Large intestine (tissue), 3 donors: Measurements from ENCODE around the gene C6orf89. TPM values are rescaled to one million over a fixed set of nuclear protein-coding genes. Genes with fewer than 3 reads are reported as not detected.

Source experiments
- DNase-seq, 2 donors: peaks; one replicate each; pipeline versions ENCODE4 v3.0.0 to v3.0.0-alpha.2; 2013
- H3K27ac ChIP-seq: one replicate; pipeline ENCODE4 v1.5.1; 2013; ENCODE audit warnings: low read length
- H3K27me3 ChIP-seq: 2 replicates; pipeline ENCODE4 v1.6.1; 2013; ENCODE audit warnings: low read length; ENCODE audit not compliant: control insufficient read depth, insufficient read depth
- H3K36me3 ChIP-seq: 2 replicates; pipeline ENCODE4 v1.6.1; 2013; ENCODE audit warnings: low read length; ENCODE audit not compliant: control insufficient read depth, insufficient read depth
- H3K4me1 ChIP-seq: one replicate; pipeline ENCODE4 v1.6.1; 2013; ENCODE audit warnings: low read length; ENCODE audit not compliant: control insufficient read depth, insufficient read depth
- H3K4me3 ChIP-seq: one replicate; pipeline ENCODE4 v1.5.1; 2013; ENCODE audit warnings: low read length
- H3K9me3 ChIP-seq: one replicate; pipeline ENCODE4 v1.6.1; 2013; ENCODE audit warnings: mild to moderate bottlenecking, low read depth, low read length, moderate library complexity; ENCODE audit not compliant: control insufficient read depth
- WGBS: methylation state at CpG from one replicate; pipeline ENCODE4 v1.1.5; 2013; ENCODE audit warnings: low lambda C conversion rate; ENCODE audit not compliant: insufficient coverage; 5-methylcytosine and 5-hydroxymethylcytosine counted together
- polyA plus RNA-seq: library from polyadenylated mRNA; unstranded; fragments of 120-200 nt; gene quantifications from one replicate; pipeline ENCODE4 v1.2.1, GENCODE V29; 2013

The C6orf89 gene
- polyA plus RNA-seq, 1 donor: 35.5 TPM

- peaks cover 17% of the 10 kb centered on the region for H3K4me1 ChIP-seq
- no peaks in the 10 kb centered on the region for H3K27me3 ChIP-seq
- no peak overlapping the region for H3K4me3 ChIP-seq
- peaks cover 25% of the 10 kb centered on the region for H3K36me3 ChIP-seq
- WGBS: no CpG with 5 or more reads among the region's 3 CpGs
- no peak overlapping the region for H3K27ac ChIP-seq
- DNase-seq: peak; percentile 44 to 53
- no peaks in the 10 kb centered on the region for H3K9me3 ChIP-seq
Observed at GRCh38 chr6:36851149-36851614, 34.6 kb upstream of the C6orf89 start.

DNA sequence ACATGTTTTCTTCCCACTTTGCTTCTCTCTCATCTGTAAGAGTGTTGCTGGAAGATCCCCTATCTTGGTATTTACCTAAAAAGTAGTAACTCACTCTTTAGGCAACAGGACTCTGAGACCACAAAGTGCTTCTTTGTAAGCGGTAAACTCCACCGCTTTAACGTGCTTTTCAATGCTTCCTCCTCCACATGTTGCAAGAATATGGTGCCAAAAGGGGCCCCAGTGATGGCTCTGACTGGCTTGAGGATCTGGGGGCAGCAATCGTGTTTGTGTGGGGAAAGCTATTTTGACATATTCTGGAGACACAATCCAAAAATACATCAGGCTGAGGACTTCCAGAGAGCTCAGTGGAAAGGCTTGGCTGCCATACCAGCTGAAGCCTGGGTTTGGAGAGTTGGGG lies 34.1 kb upstream of the C6orf89 start:
- WGBS: 70% methylated on average over 2 of the region's 4 CpGs
- Histone ChIP-seq H3K4me3 (no peak overlapping the region), H3K36me3 (peaks cover 30% of the 10 kb centered on the region), H3K27me3 (no peaks in the 10 kb centered on the region), H3K9me3 (no peaks in the 10 kb centered on the region), H3K27ac (no peak overlapping the region), H3K4me1 (peaks cover 17% of the 10 kb centered on the region)
- no peak for DNase-seq

GRCh38 chr6:36852481-36853147 lies 33.1 kb upstream of the C6orf89 start:
- H3K27ac ChIP-seq: no peak overlapping the region
- peak in 1 of 2 donors; percentile 33 for DNase-seq
- no peaks in the 10 kb centered on the region for H3K27me3 ChIP-seq
- H3K4me3 ChIP-seq: no peak overlapping the region
- WGBS: no CpG with 5 or more reads among the region's 4 CpGs
- peaks cover 17% of the 10 kb centered on the region for H3K4me1 ChIP-seq
- H3K9me3 ChIP-seq: no peaks in the 10 kb centered on the region
- H3K36me3 ChIP-seq: peaks cover 30% of the 10 kb centered on the region

DNA sequence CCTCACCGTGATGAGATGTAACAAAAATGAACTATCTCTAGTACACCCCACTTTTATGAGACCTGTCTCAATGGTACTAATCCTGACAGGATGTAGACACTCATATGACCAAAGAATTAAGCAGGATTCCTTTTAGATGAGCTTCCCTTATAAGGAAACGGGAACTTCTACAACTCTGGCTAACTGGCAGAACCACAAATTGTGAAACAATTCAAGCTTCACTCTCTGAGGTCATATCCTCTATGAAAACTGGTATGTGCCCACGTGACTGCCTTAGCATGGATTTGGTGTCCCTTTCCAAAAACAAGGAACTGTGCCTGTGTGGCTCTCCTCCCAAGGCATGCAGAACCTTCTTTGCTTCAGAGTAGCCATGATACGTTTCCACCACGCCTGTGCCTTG lies 32.4 kb upstream of the C6orf89 start:
- DNase-seq: no peak
- Histone ChIP-seq H3K9me3 (no peaks in the 10 kb centered on the region), H3K27me3 (no peaks in the 10 kb centered on the region), H3K4me3 (no peak overlapping the region), H3K4me1 (peaks cover 16% of the 10 kb centered on the region), H3K27ac (no peak overlapping the region), H3K36me3 (peaks cover 30% of the 10 kb centered on the region)
- WGBS: no CpG with 5 or more reads among the region's 5 CpGs

- peaks cover 34% of the 10 kb centered on the region for H3K36me3 ChIP-seq
- no peaks in the 10 kb centered on the region for H3K27me3 ChIP-seq
- WGBS: no CpG with 5 or more reads among the region's 10 CpGs
- no peak overlapping the region for H3K27ac ChIP-seq
- H3K9me3 ChIP-seq: no peaks in the 10 kb centered on the region
- no peak overlapping the region for H3K4me3 ChIP-seq
- peaks cover 6% of the 10 kb centered on the region for H3K4me1 ChIP-seq
- DNase-seq: no peak
Observed at GRCh38 chr6:36855750-36856149, 30.0 kb upstream of the C6orf89 start.

- no peaks in the 10 kb centered on the region for H3K9me3 ChIP-seq
- H3K27me3 ChIP-seq: no peaks in the 10 kb centered on the region
- no peak for DNase-seq
- H3K27ac ChIP-seq: no peak overlapping the region
- H3K4me1 ChIP-seq: peaks cover 6% of the 10 kb centered on the region
- peaks cover 34% of the 10 kb centered on the region for H3K36me3 ChIP-seq
- no CpG with 5 or more reads among the region's 8 CpGs for WGBS
- H3K4me3 ChIP-seq: no peak overlapping the region
Observed at GRCh38 chr6:36856277-36856676, 29.5 kb upstream of the C6orf89 start.

DNA sequence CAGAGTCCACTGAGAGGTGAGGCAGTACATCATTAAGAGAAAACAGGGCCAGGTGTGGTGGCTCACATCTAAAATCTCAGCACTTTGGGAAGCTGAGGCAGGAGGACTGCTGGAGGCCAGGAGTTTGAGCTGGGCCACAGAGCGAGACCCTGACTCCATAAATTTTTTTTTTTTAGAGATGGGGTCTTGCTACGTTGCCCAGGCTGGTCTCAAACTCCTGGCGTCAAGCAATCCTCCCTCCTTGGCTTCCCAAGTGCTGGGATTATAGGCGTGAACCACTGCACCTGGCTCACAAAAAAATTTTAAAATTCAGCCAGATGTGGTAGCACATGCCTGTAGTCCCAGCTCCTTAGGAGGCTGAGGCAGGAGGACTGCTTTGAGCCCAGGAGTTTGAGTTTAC lies 28.4 kb upstream of the C6orf89 start:
- peaks cover 6% of the 10 kb centered on the region for H3K4me1 ChIP-seq
- H3K27me3 ChIP-seq: no peaks in the 10 kb centered on the region
- no peak overlapping the region for H3K27ac ChIP-seq
- no CpG with 5 or more reads among the region's 4 CpGs for WGBS
- H3K36me3 ChIP-seq: peaks cover 35% of the 10 kb centered on the region
- no peak overlapping the region for H3K4me3 ChIP-seq
- no peak for DNase-seq
- H3K9me3 ChIP-seq: no peaks in the 10 kb centered on the region

DNA sequence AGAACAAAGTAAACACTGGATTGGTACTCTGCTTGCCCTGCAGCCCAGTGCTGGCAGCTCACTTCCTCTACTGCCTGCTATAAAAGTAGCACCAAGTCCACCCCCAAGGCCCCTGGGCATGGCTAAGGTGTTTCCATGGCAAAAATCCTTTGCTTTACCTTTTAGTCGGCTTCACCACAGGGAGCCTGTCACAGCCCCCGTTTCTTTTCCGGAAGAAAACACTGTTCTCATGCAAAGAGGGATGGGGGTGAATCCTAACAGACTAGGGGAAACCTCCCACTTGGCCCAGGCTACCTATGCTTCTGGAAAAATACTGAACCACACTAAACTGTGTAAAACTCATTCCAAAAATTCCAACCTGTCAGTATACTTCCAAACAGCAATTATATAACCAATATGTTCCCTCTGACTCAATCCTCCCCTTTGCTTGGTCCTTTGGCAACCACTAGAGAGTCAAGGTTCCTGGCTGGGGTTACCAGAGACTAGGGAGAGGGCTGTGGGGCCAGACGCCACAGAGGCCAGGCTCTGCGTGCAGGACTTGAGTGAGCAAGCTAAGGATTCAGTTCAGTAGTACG lies 27.3 kb upstream of the C6orf89 start:
- no peak overlapping the region for H3K27ac ChIP-seq

GRCh38 chr6:36860126-36860525 lies 25.6 kb upstream of the C6orf89 start:
- H3K36me3 ChIP-seq: peaks cover 32% of the 10 kb centered on the region
- no peaks in the 10 kb centered on the region for H3K9me3 ChIP-seq
- DNase-seq: no peak
- no peak overlapping the region for H3K4me3 ChIP-seq
- H3K27ac ChIP-seq: no peak overlapping the region
- WGBS: no CpG with 5 or more reads among the region's 7 CpGs
- H3K27me3 ChIP-seq: no peaks in the 10 kb centered on the region
- H3K4me1 ChIP-seq: no peaks in the 10 kb centered on the region

More for the DNA sequence above, 27.3 kb upstream of the C6orf89 start:
- Histone ChIP-seq H3K27me3 (no peaks in the 10 kb centered on the region), H3K36me3 (peaks cover 30% of the 10 kb centered on the region), H3K4me3 (no peak overlapping the region), H3K9me3 (no peaks in the 10 kb centered on the region), H3K4me1 (no peaks in the 10 kb centered on the region)
- WGBS: no CpG with 5 or more reads among the region's 6 CpGs
- no peak for DNase-seq

DNA sequence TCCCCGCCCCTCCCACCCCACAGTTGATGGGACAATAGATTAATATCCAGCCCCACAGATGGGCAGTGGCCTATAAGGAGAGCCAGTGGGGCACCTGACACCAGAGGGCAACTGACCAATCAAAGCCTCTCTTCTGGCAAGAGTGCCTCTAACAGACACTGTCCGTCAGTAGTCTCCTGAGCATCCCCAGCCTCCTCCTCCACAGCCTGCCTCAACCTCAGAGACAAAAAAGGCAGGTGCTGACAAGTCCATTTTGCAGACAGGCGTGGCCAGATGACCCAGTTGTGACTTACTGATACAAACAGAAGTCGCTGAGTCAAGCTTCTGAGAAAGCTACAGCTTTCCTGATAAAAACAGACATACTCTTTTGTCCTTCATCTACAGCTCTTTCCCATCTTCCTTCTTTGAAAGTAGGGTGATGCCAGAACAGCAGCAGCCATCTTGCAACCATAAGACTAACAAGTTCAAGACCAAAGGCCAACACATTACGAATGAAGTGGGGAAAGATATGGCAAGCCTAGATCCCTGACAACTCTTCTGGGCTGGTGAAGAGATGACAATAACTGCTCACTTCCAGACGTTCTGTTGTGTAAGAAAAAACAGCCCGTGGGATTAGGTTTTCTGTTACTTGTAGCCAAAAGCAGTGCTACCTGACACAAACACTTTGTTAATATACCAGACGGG lies 23.4 kb upstream of the C6orf89 start:
- WGBS: 60% methylated on average over 1 of the region's 8 CpGs
- no peaks in the 10 kb centered on the region for H3K9me3 ChIP-seq
- H3K27ac ChIP-seq: no peak overlapping the region
- H3K4me1 ChIP-seq: no peaks in the 10 kb centered on the region
- peaks cover 26% of the 10 kb centered on the region for H3K36me3 ChIP-seq
- no peak overlapping the region for H3K4me3 ChIP-seq
- no peak for DNase-seq
- no peaks in the 10 kb centered on the region for H3K27me3 ChIP-seq
